ENCODE data around the gene RNF144B. TPM values are rescaled to one million over a fixed set of nuclear protein-coding genes. Genes with fewer than 3 reads are reported as not detected.
A peak's percentile ranks its signal among the peaks of the same experiment; 100 is the strongest.

The RNF144B gene
- total and polyA plus RNA-seq, 2 of the 13 experiments (the other 11 are each of a cell fraction or from before 2014, with no cell fraction given) = 1.8 to 4.3 TPM

DNA sequence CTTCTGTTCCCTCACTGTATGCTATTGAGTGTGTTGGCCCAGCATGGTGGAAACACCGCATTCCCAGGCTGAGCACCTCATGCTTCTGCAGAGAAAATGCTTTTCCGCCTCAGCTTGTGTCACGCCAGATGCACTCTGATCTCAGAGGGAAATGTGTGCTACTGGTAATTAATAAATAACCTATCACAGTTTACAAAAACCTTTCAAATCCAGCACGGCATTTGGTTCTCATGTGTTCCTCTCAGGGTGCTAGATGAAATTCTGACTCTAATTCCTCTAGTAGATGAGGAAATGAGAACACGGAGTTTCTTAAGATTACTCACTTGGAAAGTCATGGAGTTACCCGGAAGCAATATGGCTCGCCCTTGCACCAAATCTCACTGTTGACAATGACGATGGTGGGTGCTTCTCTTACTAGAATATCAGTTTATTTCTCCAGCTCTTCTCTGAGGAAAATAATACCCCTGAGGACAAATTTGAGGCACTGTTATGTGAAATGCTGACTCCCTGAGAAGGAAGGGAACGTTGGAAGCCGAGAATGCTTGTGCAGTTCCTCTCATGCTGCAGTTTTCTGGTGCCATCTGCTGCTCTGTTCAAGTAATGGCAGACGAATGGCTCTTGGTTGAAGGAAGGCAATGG is 116.6 kb downstream of the RNF144B start (continued):
- TF ChIP-seq ZFYVE20 (CRISPR knock-in tag; IDR thresholded peaks at IDR 0.05; ENCODE audit: borderline replicate concordance, low read depth) = no peak
- TF ChIP-seq KDM6A (CRISPR knock-in tag; IDR thresholded peaks at IDR 0.05; ENCODE audit: low read depth) = no peak
- TF ChIP-seq ATM (IDR thresholded peaks at IDR 0.05; ENCODE audit: borderline replicate concordance) = no peak
- TF ChIP-seq ELF1 (CRISPR knock-in tag; IDR thresholded peaks at IDR 0.05) = peak; percentile 60; the same call in 1 of the 2 replicates
- TF ChIP-seq RELA (CRISPR knock-in tag; IDR thresholded peaks at IDR 0.05) = 0 out of 2 replicates have a peak, but pooled peaks have one; percentile 32
- 0 out of 2 replicates have a peak, but pooled peaks have one; percentile 44 for TF ChIP-seq CC2D1A (CRISPR knock-in tag; IDR thresholded peaks at IDR 0.05)
- TF ChIP-seq ZSCAN12 (CRISPR knock-in tag; IDR thresholded peaks at IDR 0.05) = no peak
- TF ChIP-seq ZNF382 (CRISPR knock-in tag; IDR thresholded peaks at IDR 0.05; ENCODE audit: borderline replicate concordance) = no peak
- TF ChIP-seq MBD4 (IDR thresholded peaks at IDR 0.05; ENCODE audit: borderline replicate concordance, low read length) = no peak
- TF ChIP-seq ZNF205 (CRISPR knock-in tag; IDR thresholded peaks at IDR 0.05) = 0 out of 2 replicates have a peak, but pooled peaks have one; percentile 20
- TF ChIP-seq ZNF569 (CRISPR knock-in tag; IDR thresholded peaks at IDR 0.05; ENCODE audit: borderline replicate concordance) = no peak
- TF ChIP-seq HCFC1 (IDR thresholded peaks at IDR 0.05; ENCODE audit: low read depth, low read length) = no peak
- TF ChIP-seq IRX3 (CRISPR knock-in tag; IDR thresholded peaks at IDR 0.05; ENCODE audit: borderline replicate concordance, low read depth) = no peak
- no peak for TF ChIP-seq ARID2 (CRISPR knock-in tag; IDR thresholded peaks at IDR 0.05; ENCODE audit: borderline replicate concordance)
- no peak for TF ChIP-seq ZNF337 (CRISPR knock-in tag; IDR thresholded peaks at IDR 0.05; ENCODE audit: borderline replicate concordance, low read depth)
- TF ChIP-seq MED8 (CRISPR knock-in tag; IDR thresholded peaks at IDR 0.05; ENCODE audit: insufficient replicate concordance) = no peak
- TF ChIP-seq SIN3B (IDR thresholded peaks at IDR 0.05; ENCODE audit: low read length) = no peak
- TF ChIP-seq ZNF780A (CRISPR knock-in tag; IDR thresholded peaks at IDR 0.05) = no peak
- TF ChIP-seq, protein P1, sequence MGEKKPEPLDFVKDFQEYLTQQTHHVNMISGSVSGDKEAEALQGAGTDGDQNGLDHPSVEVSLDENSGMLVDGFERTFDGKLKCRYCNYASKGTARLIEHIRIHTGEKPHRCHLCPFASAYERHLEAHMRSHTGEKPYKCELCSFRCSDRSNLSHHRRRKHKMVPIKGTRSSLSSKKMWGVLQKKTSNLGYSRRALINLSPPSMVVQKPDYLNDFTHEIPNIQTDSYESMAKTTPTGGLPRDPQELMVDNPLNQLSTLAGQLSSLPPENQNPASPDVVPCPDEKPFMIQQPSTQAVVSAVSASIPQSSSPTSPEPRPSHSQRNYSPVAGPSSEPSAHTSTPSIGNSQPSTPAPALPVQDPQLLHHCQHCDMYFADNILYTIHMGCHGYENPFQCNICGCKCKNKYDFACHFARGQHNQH (CRISPR knock-in tag; IDR thresholded peaks at IDR 0.05) = no peak; the same call in 1 of the 2 replicates
- no peak for TF ChIP-seq AHR (CRISPR knock-in tag; IDR thresholded peaks at IDR 0.05)
- no peak for TF ChIP-seq ZNF772 (CRISPR knock-in tag; IDR thresholded peaks at IDR 0.05)
- no peak for TF ChIP-seq ZNF549 (CRISPR knock-in tag; IDR thresholded peaks at IDR 0.05)
- no peak for TF ChIP-seq MEIS1 (CRISPR knock-in tag; IDR thresholded peaks at IDR 0.05; ENCODE audit: borderline replicate concordance)
- TF ChIP-seq NKX3-1 (CRISPR knock-in tag; IDR thresholded peaks at IDR 0.05) = no peak
- TF ChIP-seq ZNF879 (CRISPR knock-in tag; IDR thresholded peaks at IDR 0.05) = no peak
- TF ChIP-seq POLR2A (IDR thresholded peaks at IDR 0.05; ENCODE audit: insufficient read depth in 1 of 2, low read depth in 2 of 2, low read length in 2 of 2) = no peak
- no peak for TF ChIP-seq ZNF670 (CRISPR knock-in tag; IDR thresholded peaks at IDR 0.05; ENCODE audit: borderline replicate concordance)
- TF ChIP-seq POGZ (CRISPR knock-in tag; IDR thresholded peaks at IDR 0.05) = peak; percentile 18; the same call in 1 of the 2 replicates
- TF ChIP-seq ARHGAP35 (CRISPR knock-in tag; IDR thresholded peaks at IDR 0.05; ENCODE audit: borderline replicate concordance) = no peak
- TF ChIP-seq AGO1 (IDR thresholded peaks at IDR 0.05; ENCODE audit: low read depth, low read length, poor library complexity, severe bottlenecking) = no peak
